Fibroblast of lung (primary cell): Measurements from ENCODE around the gene SUPT4H1. TPM values are rescaled to one million over a fixed set of nuclear protein-coding genes. Genes with fewer than 3 reads are reported as not detected.

ENCODE experiments used
- DNase-seq, 2 donors: peaks; one replicate each; pipeline versions ENCODE4 v3.0.0 to v3.0.0-alpha.2; 2010; ENCODE audit warnings: low read depth in 2 of 2
- H2AFZ ChIP-seq: 2 replicates; pipeline ENCODE4 v1.5.1; 2012; ENCODE audit warnings: low read length, control low read depth, inconsistent platforms
- H3K27ac ChIP-seq: 2 replicates; pipeline ENCODE4 v1.5.1; 2011; ENCODE audit warnings: low read length, control low read depth; ENCODE audit not compliant: insufficient read depth
- H3K27me3 ChIP-seq: 2 replicates; pipeline ENCODE4 v1.5.1; 2011; ENCODE audit warnings: mild to moderate bottlenecking, low read length; ENCODE audit not compliant: control insufficient read depth, insufficient read depth
- H3K36me3 ChIP-seq: 2 replicates; pipeline ENCODE4 v1.5.1; 2011; ENCODE audit warnings: low read length; ENCODE audit not compliant: control insufficient read depth, insufficient read depth
- H3K4me1 ChIP-seq: 2 replicates; pipeline ENCODE4 v1.5.1; 2011; ENCODE audit warnings: low read length; ENCODE audit not compliant: control insufficient read depth, insufficient read depth; ENCODE audit errors: extremely low read depth
- H3K4me2 ChIP-seq: 2 replicates; pipeline ENCODE4 v1.5.1; 2011; ENCODE audit warnings: low read length, control low read depth; ENCODE audit not compliant: insufficient read depth; ENCODE audit errors: extremely low read depth
- H3K4me3 ChIP-seq, 4 experiments: fragments of 200-600 bp in 1 of 4; sonication (generic) in 1 of 4; replicated peaks in 1 of 4; 2 replicates each; pipeline ENCODE4 v1.5.1; 2011 to 2016; ENCODE audit warnings: low read length in 4 of 4, low read depth in 3 of 4, mild to moderate bottlenecking in 3 of 4, control low read depth in 2 of 4, inconsistent platforms in 1 of 4, mixed read lengths in 1 of 4; ENCODE audit not compliant: insufficient read depth in 1 of 4; ENCODE audit errors: control extremely low read depth in 1 of 4
- H3K79me2 ChIP-seq: 2 replicates; pipeline ENCODE4 v1.5.1; 2012; ENCODE audit warnings: mild to moderate bottlenecking, low read length, inconsistent platforms; ENCODE audit not compliant: control insufficient read depth, insufficient read depth
- H3K9ac ChIP-seq: 2 replicates; pipeline ENCODE4 v1.5.1; 2011; ENCODE audit warnings: mild to moderate bottlenecking, low read length, control low read depth; ENCODE audit not compliant: insufficient read depth
- H3K9me3 ChIP-seq: 2 replicates; pipeline ENCODE4 v1.5.1; 2012; ENCODE audit warnings: low read depth, low read length; ENCODE audit not compliant: control insufficient read depth, insufficient read depth
- H4K20me1 ChIP-seq: 2 replicates; pipeline ENCODE4 v1.5.1; 2011; ENCODE audit warnings: low read length; ENCODE audit not compliant: control insufficient read depth, insufficient read depth; ENCODE audit errors: extremely low read depth
- EZH2 ChIP-seq: IDR thresholded peaks from 2 replicates; pipeline ENCODE4 v1.5.1; 2012; ENCODE audit warnings: low read length, control low read depth, mild to moderate bottlenecking; ENCODE audit errors: missing control alignments
- polyA plus RNA-seq, 2 donors: library from polyadenylated mRNA; depleted of rRNA in 1 of 2; stranded (reverse) in 1 of 2; unstranded in 1 of 2; fragments of >200 nt; gene quantifications; 2 replicates each; pipeline ENCODE4 v1.2.1, GENCODE V29; 2011 to 2012; ENCODE audit warnings: missing spikeins in 1 of 2
- total RNA-seq: library from RNA; depleted of rRNA; stranded (reverse); fragments of >200 nt; gene quantifications from 2 replicates; pipeline ENCODE4 v1.2.1, GENCODE V29; 2014
- TF ChIP-seq, protein P1 (sequence below), 2 donors: IDR thresholded peaks in 1 of 2; conservative IDR thresholded peaks in 1 of 2; 1 replicate in 1 of 2; 2 replicates in 1 of 2; pipeline ENCODE4 v1.5.1; 2011 to 2012; ENCODE audit warnings: low read length in 2 of 2, control low read depth in 1 of 2, inconsistent platforms in 1 of 2, low read depth in 1 of 2, mild to moderate bottlenecking in 1 of 2

Gene SUPT4H1
- total and polyA plus RNA-seq, 2 donors (not counting 1 experiment from before 2014, with no cell fraction given) = 41.9 to 207 TPM

DNA sequence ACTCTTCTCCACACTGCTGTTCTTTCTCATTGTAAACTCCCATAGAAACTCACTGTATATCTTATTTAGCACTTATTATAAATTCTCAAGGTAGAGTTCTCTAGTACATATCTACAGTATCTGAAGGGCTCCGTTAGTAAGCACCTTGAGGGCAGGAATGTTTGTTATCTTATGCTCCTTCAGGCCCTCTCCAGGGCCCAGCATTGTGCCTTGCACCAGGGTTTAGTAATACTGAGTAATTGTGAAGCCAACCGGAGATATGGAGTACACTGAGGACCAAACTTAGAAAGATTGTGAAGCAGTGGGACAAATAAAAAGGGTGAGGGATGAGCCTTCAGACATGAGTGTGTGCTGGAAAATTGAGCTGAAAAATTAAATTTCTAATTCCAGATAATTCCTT lies 38.9 kb upstream of the SUPT4H1 start:
- no peaks in the 10 kb centered on the region for H4K20me1 ChIP-seq
- H3K9ac ChIP-seq = no peak overlapping the region
- no peak for DNase-seq
- no peaks in the 10 kb centered on the region for H3K36me3 ChIP-seq
- no peak overlapping the region for H3K27ac ChIP-seq
- no peaks in the 10 kb centered on the region for H3K9me3 ChIP-seq
- H3K4me2 ChIP-seq = no peak overlapping the region
- H3K4me1 ChIP-seq = no peaks in the 10 kb centered on the region
- no peak for TF ChIP-seq EZH2
- TF ChIP-seq, protein P1, sequence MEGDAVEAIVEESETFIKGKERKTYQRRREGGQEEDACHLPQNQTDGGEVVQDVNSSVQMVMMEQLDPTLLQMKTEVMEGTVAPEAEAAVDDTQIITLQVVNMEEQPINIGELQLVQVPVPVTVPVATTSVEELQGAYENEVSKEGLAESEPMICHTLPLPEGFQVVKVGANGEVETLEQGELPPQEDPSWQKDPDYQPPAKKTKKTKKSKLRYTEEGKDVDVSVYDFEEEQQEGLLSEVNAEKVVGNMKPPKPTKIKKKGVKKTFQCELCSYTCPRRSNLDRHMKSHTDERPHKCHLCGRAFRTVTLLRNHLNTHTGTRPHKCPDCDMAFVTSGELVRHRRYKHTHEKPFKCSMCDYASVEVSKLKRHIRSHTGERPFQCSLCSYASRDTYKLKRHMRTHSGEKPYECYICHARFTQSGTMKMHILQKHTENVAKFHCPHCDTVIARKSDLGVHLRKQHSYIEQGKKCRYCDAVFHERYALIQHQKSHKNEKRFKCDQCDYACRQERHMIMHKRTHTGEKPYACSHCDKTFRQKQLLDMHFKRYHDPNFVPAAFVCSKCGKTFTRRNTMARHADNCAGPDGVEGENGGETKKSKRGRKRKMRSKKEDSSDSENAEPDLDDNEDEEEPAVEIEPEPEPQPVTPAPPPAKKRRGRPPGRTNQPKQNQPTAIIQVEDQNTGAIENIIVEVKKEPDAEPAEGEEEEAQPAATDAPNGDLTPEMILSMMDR (conservative IDR thresholded peaks at IDR 0.05 in 1 of 2, IDR thresholded peaks at IDR 0.05 in 1 of 2; ENCODE audit: low read depth in 1 of 2, low read length in 2 of 2) = no peak
- no peak overlapping the region for H3K4me3 ChIP-seq
- no peak overlapping the region for H2AFZ ChIP-seq
- no peaks in the 10 kb centered on the region for H3K27me3 ChIP-seq
- H3K79me2 ChIP-seq = no peaks in the 10 kb centered on the region

DNA sequence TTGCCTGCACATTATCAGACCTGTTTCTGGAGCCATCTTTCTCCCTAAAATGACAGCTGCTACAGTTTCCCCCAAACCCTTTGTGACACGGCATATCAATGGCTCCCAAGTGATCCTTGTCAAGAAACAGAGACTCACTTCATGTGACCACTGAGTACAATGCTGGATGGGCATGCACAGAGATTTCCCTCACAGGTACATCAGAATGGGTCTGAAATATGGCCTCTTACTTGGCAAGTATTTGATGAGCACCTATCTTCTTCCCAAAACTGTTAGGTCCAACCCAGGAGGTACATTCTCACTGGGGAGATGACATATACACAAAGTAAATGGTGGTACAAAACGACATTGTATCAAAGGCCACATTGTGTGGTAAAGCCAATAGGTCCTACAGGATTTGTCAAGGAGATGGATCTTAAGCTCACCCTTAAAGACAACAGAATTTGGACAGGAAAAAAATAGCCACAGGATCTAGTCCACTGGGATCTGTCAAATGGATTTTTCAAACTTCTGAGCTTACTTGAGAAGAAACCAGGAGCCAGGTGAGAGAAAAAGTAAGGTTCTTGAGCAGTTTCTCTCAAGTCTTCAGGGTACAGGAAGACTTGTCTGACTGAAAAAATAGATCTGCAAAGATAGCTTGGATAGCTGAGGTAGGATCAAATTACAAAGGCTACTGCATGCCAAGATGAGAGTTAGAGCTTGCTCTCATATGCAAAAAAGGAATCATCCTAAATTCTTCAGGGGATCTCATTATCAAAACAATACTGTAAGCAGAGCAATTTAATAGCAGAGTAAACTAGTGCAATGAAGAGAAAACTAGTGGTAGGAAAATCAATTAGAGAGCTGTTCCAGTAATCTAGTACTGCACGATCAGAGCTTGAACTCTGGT lies 36.5 kb upstream of the SUPT4H1 start:
- H3K27ac ChIP-seq = no peak overlapping the region
- TF ChIP-seq, protein P1 (conservative IDR thresholded peaks at IDR 0.05 in 1 of 2, IDR thresholded peaks at IDR 0.05 in 1 of 2; ENCODE audit: low read depth in 1 of 2, low read length in 2 of 2) = no peak
- no peak for TF ChIP-seq EZH2
- H3K27me3 ChIP-seq = no peaks in the 10 kb centered on the region

DNA sequence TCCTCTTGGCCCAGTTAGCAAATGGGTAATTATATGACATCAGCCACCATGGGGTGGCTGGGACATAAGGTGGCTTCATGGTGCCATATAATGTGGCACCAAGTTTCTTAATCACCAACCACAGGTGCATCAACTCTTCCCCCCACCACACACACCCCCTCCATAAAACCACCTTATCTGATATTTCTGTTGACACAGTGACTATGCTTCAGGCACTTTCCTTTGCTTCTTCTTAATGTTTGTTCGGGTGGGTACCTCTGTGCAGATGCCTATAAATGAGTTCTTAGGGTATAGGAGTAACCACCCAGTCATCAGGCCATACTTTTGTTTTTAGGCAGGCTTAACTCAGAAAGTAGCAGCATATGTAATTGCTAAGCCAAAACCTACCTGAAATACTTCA lies 35.8 kb upstream of the SUPT4H1 start:
- no peaks in the 10 kb centered on the region for H3K27me3 ChIP-seq

More for the DNA sequence above, 36.5 kb upstream of the SUPT4H1 start:
- DNase-seq = peak in 1 of 2 donors; percentile 14
- Histone ChIP-seq H3K36me3 (no peaks in the 10 kb centered on the region), H3K4me3 (no peak overlapping the region), H3K79me2 (no peaks in the 10 kb centered on the region), H4K20me1 (no peaks in the 10 kb centered on the region), H3K9me3 (no peaks in the 10 kb centered on the region), H3K4me1 (no peaks in the 10 kb centered on the region), H2AFZ (no peak overlapping the region), H3K4me2 (no peak overlapping the region), H3K9ac (no peak overlapping the region)

More for the DNA sequence above, 35.8 kb upstream of the SUPT4H1 start:
- DNase-seq = no peak
- H3K4me3 ChIP-seq = no peak overlapping the region
- H2AFZ ChIP-seq = no peak overlapping the region
- H3K36me3 ChIP-seq = no peaks in the 10 kb centered on the region
- no peak overlapping the region for H3K27ac ChIP-seq
- H3K4me2 ChIP-seq = no peak overlapping the region
- no peak for TF ChIP-seq EZH2
- TF ChIP-seq, protein P1 (conservative IDR thresholded peaks at IDR 0.05 in 1 of 2, IDR thresholded peaks at IDR 0.05 in 1 of 2; ENCODE audit: low read depth in 1 of 2, low read length in 2 of 2) = no peak
- H3K79me2 ChIP-seq = no peaks in the 10 kb centered on the region
- no peaks in the 10 kb centered on the region for H3K9me3 ChIP-seq
- no peak overlapping the region for H3K9ac ChIP-seq
- H3K4me1 ChIP-seq = no peaks in the 10 kb centered on the region
- no peaks in the 10 kb centered on the region for H4K20me1 ChIP-seq
